ENCODE results near the gene ANXA11. TPM values are rescaled to one million over a fixed set of nuclear protein-coding genes. Genes with fewer than 3 reads are reported as not detected.

ANXA11 gene
- total and polyA plus RNA-seq, 2 experiments from 2014 or later, result 42.3 to 70.0 TPM

DNA sequence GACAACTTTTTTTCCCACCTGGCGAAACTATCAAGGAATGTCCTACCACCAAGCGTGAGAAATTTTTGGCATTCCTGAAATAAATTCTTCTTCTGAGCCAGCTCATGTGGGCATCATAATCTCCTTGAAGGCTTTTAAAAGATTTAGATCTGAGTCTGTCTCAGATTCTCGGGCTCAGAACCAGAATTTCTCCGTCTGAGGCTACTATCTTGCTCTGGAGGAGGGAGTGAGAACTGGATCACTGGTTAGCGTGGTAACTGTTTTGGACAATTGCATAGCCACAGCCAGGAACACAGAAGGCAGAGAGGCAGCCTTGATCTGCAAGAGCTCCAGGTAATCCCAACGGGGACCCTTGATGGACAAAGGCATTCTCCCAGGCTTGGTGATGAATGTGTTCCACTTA lies 73.8 kb downstream of the ANXA11 start (continued):
- TF ChIP-seq, protein P1, sequence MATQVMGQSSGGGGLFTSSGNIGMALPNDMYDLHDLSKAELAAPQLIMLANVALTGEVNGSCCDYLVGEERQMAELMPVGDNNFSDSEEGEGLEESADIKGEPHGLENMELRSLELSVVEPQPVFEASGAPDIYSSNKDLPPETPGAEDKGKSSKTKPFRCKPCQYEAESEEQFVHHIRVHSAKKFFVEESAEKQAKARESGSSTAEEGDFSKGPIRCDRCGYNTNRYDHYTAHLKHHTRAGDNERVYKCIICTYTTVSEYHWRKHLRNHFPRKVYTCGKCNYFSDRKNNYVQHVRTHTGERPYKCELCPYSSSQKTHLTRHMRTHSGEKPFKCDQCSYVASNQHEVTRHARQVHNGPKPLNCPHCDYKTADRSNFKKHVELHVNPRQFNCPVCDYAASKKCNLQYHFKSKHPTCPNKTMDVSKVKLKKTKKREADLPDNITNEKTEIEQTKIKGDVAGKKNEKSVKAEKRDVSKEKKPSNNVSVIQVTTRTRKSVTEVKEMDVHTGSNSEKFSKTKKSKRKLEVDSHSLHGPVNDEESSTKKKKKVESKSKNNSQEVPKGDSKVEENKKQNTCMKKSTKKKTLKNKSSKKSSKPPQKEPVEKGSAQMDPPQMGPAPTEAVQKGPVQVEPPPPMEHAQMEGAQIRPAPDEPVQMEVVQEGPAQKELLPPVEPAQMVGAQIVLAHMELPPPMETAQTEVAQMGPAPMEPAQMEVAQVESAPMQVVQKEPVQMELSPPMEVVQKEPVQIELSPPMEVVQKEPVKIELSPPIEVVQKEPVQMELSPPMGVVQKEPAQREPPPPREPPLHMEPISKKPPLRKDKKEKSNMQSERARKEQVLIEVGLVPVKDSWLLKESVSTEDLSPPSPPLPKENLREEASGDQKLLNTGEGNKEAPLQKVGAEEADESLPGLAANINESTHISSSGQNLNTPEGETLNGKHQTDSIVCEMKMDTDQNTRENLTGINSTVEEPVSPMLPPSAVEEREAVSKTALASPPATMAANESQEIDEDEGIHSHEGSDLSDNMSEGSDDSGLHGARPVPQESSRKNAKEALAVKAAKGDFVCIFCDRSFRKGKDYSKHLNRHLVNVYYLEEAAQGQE (IDR thresholded peaks at IDR 0.05; ENCODE audit: unreplicated experiment), result no peak
- TF ChIP-seq, protein P2, sequence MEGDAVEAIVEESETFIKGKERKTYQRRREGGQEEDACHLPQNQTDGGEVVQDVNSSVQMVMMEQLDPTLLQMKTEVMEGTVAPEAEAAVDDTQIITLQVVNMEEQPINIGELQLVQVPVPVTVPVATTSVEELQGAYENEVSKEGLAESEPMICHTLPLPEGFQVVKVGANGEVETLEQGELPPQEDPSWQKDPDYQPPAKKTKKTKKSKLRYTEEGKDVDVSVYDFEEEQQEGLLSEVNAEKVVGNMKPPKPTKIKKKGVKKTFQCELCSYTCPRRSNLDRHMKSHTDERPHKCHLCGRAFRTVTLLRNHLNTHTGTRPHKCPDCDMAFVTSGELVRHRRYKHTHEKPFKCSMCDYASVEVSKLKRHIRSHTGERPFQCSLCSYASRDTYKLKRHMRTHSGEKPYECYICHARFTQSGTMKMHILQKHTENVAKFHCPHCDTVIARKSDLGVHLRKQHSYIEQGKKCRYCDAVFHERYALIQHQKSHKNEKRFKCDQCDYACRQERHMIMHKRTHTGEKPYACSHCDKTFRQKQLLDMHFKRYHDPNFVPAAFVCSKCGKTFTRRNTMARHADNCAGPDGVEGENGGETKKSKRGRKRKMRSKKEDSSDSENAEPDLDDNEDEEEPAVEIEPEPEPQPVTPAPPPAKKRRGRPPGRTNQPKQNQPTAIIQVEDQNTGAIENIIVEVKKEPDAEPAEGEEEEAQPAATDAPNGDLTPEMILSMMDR (conservative IDR thresholded peaks at IDR 0.05; ENCODE audit: low read depth in 2 of 2), result no peak
- no peak for TF ChIP-seq ZNF331 (CRISPR knock-in tag; IDR thresholded peaks at IDR 0.05; ENCODE audit: low read depth)

DNA sequence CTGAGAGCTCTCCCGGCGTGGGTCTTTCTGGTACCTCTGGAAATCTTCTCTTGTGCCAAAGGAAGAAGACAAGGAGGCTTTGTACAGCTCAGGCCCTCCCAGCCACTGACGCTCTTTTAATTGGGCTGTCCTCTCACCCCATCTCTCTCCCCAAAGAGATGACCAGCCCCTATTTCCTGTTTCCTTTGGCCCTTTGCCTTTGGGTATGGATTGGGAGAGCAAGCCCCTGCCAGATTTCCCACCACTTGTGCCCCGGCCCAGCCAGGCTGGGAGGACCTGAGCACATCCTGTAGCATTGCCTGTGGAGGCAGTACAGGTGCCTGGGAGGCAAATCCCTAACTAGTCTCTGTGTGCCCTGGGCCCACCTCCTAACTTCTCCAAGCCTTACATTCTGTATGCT lies 78.5 kb downstream of the ANXA11 start:
- H3K27ac Mint-ChIP-seq, result no peak overlapping the region
- peak overlapping the region; percentile 72 for H2AFZ ChIP-seq
- peak; percentile 35 for DNase-seq (ENCODE audit: low spot score)

DNA sequence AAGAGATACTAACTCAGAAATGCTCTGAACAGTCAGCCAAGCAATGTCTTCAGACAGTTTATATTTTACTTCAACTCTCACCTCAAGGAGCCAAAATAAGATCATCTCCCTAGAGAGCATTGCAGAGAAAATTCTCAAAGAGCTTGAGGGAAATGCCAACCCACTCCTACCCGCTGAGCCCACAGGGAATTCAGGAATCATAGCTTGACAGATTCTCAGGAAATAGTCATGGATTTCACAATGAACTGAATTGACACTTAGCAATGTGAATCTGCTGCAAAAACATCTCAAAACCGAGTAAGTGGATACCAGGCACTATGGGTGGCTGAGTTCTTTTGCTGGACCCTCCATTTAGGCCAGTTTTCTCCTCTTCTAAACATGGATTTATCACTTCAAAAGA lies 82.6 kb downstream of the ANXA11 start:
- H3K27me3 Mint-ChIP-seq (ENCODE audit: insufficient read depth, low read depth, poor library complexity), result peaks cover 3% of the 10 kb centered on the region
- H3K4me3 Mint-ChIP-seq, result no peak overlapping the region
- H3K36me3 Mint-ChIP-seq (ENCODE audit: low read depth), result no peaks in the 10 kb centered on the region
- H3K4me1 ChIP-seq (ENCODE audit: insufficient read depth), result no peaks in the 10 kb centered on the region
- no peak for DNase-seq (ENCODE audit: low spot score)
- H3K4me2 ChIP-seq, result no peak overlapping the region
- H3K4me1 Mint-ChIP-seq, result no peaks in the 10 kb centered on the region; the same call in 2 of the 3 replicates
- H3K27ac ChIP-seq (ENCODE audit: low read depth), result no peak overlapping the region
- no peak overlapping the region for H3K4me3 ChIP-seq
- no peaks in the 10 kb centered on the region for H3K79me2 ChIP-seq (replicated peaks; ENCODE audit: insufficient read depth)
- H3K36me3 ChIP-seq (ENCODE audit: insufficient read depth), result no peaks in the 10 kb centered on the region
- ATAC-seq, result no peak
- H3K27me3 ChIP-seq (ENCODE audit: insufficient read depth), result no peaks in the 10 kb centered on the region
- H4K20me1 ChIP-seq (replicated peaks; ENCODE audit: insufficient read depth), result no peaks in the 10 kb centered on the region
- H3K9me2 ChIP-seq (ENCODE audit: insufficient read depth), result no peaks in the 10 kb centered on the region; the same call in 1 of the 2 replicates
- no peaks in the 10 kb centered on the region; the same call in 1 of the 3 replicates for H3K9me3 Mint-ChIP-seq
- no peak overlapping the region for H3K27ac Mint-ChIP-seq
- H2AFZ ChIP-seq, result no peak overlapping the region
- H3F3A ChIP-seq (replicated peaks; ENCODE audit: low read depth), result no peaks in the 10 kb centered on the region
- TF ChIP-seq ZNF114 (CRISPR knock-in tag; IDR thresholded peaks at IDR 0.05) (no peak), EZH2phosphoT487 (IDR thresholded peaks at IDR 0.05; ENCODE audit: unreplicated experiment) (no peak), ZNF331 (CRISPR knock-in tag; IDR thresholded peaks at IDR 0.05; ENCODE audit: low read depth) (no peak)
- TF ChIP-seq, protein P3, sequence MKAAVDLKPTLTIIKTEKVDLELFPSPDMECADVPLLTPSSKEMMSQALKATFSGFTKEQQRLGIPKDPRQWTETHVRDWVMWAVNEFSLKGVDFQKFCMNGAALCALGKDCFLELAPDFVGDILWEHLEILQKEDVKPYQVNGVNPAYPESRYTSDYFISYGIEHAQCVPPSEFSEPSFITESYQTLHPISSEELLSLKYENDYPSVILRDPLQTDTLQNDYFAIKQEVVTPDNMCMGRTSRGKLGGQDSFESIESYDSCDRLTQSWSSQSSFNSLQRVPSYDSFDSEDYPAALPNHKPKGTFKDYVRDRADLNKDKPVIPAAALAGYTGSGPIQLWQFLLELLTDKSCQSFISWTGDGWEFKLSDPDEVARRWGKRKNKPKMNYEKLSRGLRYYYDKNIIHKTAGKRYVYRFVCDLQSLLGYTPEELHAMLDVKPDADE (IDR thresholded peaks at IDR 0.05), result no peak
- TF ChIP-seq, protein P2 (conservative IDR thresholded peaks at IDR 0.05; ENCODE audit: low read depth in 2 of 2), result no peak

More for the DNA sequence above, 78.5 kb downstream of the ANXA11 start:
- no peak overlapping the region for H3K27ac ChIP-seq (ENCODE audit: low read depth)
- peaks cover 5% of the 10 kb centered on the region for H3K27me3 Mint-ChIP-seq (ENCODE audit: insufficient read depth, low read depth, poor library complexity)
- no peaks in the 10 kb centered on the region for H3K36me3 ChIP-seq (ENCODE audit: insufficient read depth)
- H3K4me1 Mint-ChIP-seq, result peaks cover 9% of the 10 kb centered on the region
- no peaks in the 10 kb centered on the region; the same call in 2 of the 3 replicates for H3K9me3 Mint-ChIP-seq
- no peaks in the 10 kb centered on the region for H3K4me1 ChIP-seq (ENCODE audit: insufficient read depth)
- H3K79me2 ChIP-seq (replicated peaks; ENCODE audit: insufficient read depth), result no peaks in the 10 kb centered on the region
- H3K4me3 Mint-ChIP-seq, result no peak overlapping the region
- no peaks in the 10 kb centered on the region for H3K9me2 ChIP-seq (ENCODE audit: insufficient read depth)
- no peak overlapping the region for H3K4me3 ChIP-seq
- peaks cover 1% of the 10 kb centered on the region for H3K27me3 ChIP-seq (ENCODE audit: insufficient read depth)
- no peaks in the 10 kb centered on the region for H4K20me1 ChIP-seq (replicated peaks; ENCODE audit: insufficient read depth)
- no peaks in the 10 kb centered on the region for H3F3A ChIP-seq (replicated peaks; ENCODE audit: low read depth)
- TF ChIP-seq NANOG (IDR thresholded peaks at IDR 0.05; ENCODE audit: borderline replicate concordance), result no peak
- TF ChIP-seq ZNF114 (CRISPR knock-in tag; IDR thresholded peaks at IDR 0.05), result no peak
- no peak overlapping the region for H3K4me2 ChIP-seq
- ATAC-seq, result peak; percentile 63
- H3K36me3 Mint-ChIP-seq (ENCODE audit: low read depth), result no peaks in the 10 kb centered on the region

Data from GM23338 (cell line).